ENCODE results near the gene FGL2.

DNA sequence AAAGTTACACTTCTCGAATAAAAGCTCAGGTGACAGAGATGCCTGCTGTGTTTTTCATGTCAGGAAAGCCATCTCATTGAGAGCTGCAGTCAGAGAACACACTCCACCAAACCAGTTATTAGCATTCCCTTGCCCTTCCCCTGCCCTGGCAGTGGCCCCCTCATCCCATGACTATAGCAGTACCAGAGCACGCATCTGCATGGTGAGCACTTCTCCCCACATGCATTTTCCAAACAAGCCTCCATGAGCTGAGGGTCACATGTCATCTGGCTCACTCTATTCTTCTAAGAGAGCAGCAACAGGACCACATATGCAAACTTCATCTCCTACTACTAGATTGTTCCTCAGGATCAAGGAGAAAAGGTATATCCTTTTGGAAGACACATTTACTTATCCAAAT is 42.4 kb upstream of the FGL2 start:
- TF ChIP-seq, protein P1, sequence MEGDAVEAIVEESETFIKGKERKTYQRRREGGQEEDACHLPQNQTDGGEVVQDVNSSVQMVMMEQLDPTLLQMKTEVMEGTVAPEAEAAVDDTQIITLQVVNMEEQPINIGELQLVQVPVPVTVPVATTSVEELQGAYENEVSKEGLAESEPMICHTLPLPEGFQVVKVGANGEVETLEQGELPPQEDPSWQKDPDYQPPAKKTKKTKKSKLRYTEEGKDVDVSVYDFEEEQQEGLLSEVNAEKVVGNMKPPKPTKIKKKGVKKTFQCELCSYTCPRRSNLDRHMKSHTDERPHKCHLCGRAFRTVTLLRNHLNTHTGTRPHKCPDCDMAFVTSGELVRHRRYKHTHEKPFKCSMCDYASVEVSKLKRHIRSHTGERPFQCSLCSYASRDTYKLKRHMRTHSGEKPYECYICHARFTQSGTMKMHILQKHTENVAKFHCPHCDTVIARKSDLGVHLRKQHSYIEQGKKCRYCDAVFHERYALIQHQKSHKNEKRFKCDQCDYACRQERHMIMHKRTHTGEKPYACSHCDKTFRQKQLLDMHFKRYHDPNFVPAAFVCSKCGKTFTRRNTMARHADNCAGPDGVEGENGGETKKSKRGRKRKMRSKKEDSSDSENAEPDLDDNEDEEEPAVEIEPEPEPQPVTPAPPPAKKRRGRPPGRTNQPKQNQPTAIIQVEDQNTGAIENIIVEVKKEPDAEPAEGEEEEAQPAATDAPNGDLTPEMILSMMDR (IDR thresholded peaks at IDR 0.05 in 8 of 11, conservative IDR thresholded peaks at IDR 0.05 in 3 of 11): no peak
- peak in 1 of 3 donors; percentile 18 for TF ChIP-seq POLR2AphosphoS5 (IDR thresholded peaks at IDR 0.05)
- TF ChIP-seq POLR2A (IDR thresholded peaks at IDR 0.05): no peak

Measured in spleen (tissue), 7 donors.